COLO829 (cell line): Measurements from ENCODE around the gene DGCR8.

ENCODE experiments used
- DNase-seq: peaks from one replicate; pipeline ENCODE4 v3.0.0; 2012; ENCODE audit warnings: low spot score

Gene DGCR8

GRCh38 chr22:20109411-20110358, 29.6 kb downstream of the DGCR8 start:
- no peak for DNase-seq

GRCh38 chr22:20110359-20110985, 30.4 kb downstream of the DGCR8 start:
- DNase-seq = no peak

- peak; percentile 37 for DNase-seq
Observed at GRCh38 chr22:20111045-20111688, 31.1 kb downstream of the DGCR8 start.

GRCh38 chr22:20111689-20112622, 31.9 kb downstream of the DGCR8 start:
- no peak for DNase-seq

- DNase-seq = no peak
Observed at GRCh38 chr22:20112623-20113511, 32.8 kb downstream of the DGCR8 start.

GRCh38 chr22:20113551-20114310, 33.7 kb downstream of the DGCR8 start:
- DNase-seq = no peak

- DNase-seq = no peak
Observed at GRCh38 chr22:20114506-20115475, 34.8 kb downstream of the DGCR8 start.

GRCh38 chr22:20115691-20116375, 35.8 kb downstream of the DGCR8 start, which contains the start of gene RANBP1:
RANBP1 (plus strand) TSS chr22:20116104; CDS start chr22:20116185, 81 bp downstream.
- DNase-seq = no peak

GRCh38 chr22:20116376-20116950, 36.4 kb downstream of the DGCR8 start:
- no peak for DNase-seq

- DNase-seq = peak; percentile 99
Observed at GRCh38 chr22:20116951-20117632, 37.1 kb downstream of the DGCR8 start, which contains the start of gene TRMT2A. TRMT2A (minus strand) TSS chr22:20117226; CDS start chr22:20116906, 320 bp downstream.

GRCh38 chr22:20117633-20118299, 37.7 kb downstream of the DGCR8 start:
- DNase-seq = peak; percentile 40

GRCh38 chr22:20118300-20119020, 38.4 kb downstream of the DGCR8 start:
- no peak for DNase-seq

- DNase-seq = no peak
Observed at GRCh38 chr22:20121856-20122415, 41.9 kb downstream of the DGCR8 start.

- DNase-seq = no peak
Observed at GRCh38 chr22:20123366-20124082, 43.5 kb downstream of the DGCR8 start.
